Mesenteric fat pad (tissue), 1 donor: ENCODE data around the gene PTPRD. TPM values are rescaled to one million over a fixed set of nuclear protein-coding genes. Genes with fewer than 3 reads are reported as not detected.

Source experiments
- DNase-seq: peaks from one replicate; pipeline ENCODE4 v3.0.0-alpha.2; 2020; ENCODE audit warnings: low spot score
- total RNA-seq: library from RNA; stranded (reverse); fragmentation: NEBNext Ultra II Directional; extraction: Animal tissue kit (Norgen Biotek cat#: 25700); gene quantifications from one replicate; pipeline ENCODE4 v1.2.1, GENCODE V29; 2021
- donor health status: DM: yes; HTN: yes; CAD: no.

The PTPRD gene
- total RNA-seq, 1 donor from 2014 or later = 18.0 TPM

DNA sequence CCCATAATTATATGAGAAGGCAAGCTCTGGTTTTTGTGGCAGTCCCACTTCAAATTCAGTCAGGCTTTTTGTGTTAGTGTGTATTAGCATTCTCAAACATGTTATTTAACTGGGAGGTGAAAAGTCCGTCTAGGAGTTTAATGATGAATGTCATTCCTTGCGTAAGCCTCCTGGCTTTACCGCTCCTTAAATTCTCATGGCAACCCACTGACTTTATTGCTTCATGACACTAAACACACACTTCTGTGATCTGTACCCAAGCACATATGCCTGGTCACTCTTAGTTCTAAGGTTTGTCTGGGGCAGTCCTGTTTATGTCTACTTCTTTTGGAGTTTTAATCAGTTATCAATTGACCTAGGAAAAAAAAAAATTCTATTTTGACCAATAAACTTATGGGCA is 2135.4 kb downstream of the PTPRD start:
- DNase-seq = no peak

DNA sequence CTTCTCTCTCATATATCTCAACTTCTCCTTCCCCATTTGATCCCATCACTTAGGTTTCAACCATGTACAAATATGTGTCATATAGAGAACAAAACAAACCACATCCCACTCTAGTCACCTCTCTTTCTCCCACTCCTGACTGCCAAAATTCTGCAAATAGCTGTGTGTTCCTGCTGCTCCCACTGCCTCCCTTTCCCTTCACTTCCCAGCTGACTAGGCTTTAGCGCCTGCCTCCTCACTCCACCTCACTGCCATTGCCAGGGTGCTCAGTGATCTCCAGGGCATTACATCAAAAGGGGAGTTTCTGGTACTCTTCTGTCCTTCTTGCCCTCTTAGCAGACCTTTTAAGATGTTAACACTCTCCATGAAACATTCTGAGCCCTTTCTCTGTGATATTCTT is 2137.9 kb downstream of the PTPRD start:
- DNase-seq = no peak

DNA sequence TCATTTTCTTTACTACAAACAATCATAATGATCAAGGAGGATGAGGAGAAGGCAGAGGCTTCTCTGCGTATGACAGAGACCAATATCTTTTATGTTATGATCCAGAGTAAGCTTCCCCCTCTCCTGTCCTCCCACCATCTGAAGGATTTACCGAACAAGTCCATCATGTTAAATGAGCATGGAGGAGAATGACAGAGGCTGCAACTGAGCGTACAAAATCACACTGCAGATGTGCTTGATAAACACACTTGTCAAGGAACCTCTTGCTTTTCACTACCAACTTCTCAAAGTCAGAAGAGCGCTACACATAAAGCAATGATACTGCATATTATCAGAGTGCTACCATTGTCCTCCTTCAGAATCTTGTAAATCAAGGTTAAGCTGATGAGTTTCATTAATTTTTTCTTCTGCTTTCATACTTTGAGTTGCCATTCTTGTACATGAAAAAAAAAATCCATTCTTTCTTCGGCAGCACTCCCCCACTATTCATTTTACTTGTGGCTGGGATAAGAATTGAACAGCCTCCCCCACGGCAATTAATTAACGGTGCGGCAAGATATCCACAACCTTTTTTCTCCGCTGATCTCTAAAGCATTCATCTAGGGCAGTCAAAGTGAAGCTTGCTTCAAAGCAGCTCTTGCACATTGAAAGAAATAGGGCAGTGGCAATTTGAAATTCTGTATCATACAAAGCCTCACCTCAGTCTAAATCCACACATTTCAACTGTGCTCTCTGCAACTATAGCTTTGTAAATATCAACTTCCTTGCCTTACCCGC is 2139.4 kb downstream of the PTPRD start:
- DNase-seq = no peak

DNA sequence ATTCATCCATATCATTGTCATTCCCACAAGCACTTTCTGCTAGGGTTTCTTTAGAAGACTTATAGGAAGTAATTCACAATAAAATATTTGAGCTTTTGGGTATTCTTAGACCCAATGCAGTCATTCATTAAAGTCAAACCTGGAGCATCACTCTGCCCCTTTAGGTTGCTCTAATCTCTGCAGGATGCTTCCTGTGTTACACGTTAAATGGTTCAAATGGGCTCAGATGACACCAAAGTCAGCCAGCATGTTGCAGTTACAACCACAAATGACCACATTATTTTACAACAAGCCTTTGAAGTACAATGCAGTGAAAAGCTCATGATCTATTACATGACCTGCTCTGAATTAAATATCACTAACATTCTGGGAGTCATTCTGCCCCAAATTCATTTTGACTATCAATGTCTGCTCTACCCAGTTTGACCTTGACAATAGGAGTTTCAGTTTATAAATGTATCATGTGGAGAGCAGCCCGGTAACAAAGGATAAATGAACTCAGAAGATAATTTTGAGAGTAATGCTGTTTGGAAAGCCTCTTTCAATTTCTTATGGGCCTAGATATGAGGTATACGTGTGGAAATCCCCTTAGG is 2144.7 kb downstream of the PTPRD start:
- no peak for DNase-seq

DNA sequence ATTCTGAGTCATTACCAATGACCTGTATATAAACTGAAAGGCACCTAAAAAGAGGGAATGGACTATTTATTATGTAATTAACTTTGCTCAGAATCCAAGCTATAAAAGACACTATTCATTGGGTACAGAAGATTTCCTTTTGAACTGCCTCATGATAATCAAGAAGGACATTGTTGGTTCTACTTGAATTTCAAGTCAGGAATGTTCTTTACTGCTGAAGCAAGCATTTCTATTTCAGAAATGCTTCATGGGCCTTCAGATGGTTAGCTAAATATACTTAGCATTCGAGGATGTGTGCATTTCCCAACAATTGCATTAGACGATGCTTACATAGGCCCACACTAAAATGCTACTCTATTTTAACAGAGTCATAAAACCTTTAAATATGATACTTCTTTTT is 2155.0 kb downstream of the PTPRD start:
- DNase-seq = no peak

DNA sequence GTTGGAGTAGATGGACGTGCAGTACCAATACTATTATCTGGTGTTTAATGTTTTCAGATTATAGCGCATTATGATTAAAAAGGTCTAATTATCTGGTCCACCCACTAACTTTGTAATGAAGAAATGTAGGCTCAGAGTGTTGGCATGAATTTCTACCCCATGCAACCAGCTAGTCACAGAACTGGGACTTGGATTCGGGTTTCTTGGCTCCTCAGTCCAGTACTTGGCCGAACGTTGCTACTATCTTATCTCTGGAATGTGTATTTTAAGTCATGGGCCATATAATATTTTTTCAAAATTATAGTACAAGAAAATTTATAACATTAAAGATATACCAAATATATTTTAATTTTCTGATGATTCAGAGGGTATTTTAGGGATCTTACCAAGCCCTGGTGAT is 2155.7 kb downstream of the PTPRD start:
- DNase-seq = no peak

DNA sequence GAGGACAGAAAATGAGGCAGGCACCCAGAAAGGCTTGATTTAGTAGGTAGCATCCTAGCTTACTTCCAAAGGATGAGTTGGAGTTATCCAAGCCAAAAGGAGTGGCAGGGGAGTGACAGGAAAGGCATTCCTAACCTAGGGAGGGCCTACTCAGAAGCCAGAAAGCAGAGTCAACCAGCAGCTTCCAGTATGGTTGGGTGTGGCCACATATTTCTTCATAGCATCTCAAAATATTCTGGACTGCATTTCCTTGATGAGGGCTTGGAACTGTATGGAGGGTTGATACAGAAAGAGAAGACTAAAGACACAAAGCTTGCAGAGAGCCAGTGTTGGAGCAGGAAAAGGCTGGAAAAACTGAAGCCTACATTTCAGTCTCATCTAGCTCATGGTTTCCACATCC is 2156.5 kb downstream of the PTPRD start:
- DNase-seq = no peak

DNA sequence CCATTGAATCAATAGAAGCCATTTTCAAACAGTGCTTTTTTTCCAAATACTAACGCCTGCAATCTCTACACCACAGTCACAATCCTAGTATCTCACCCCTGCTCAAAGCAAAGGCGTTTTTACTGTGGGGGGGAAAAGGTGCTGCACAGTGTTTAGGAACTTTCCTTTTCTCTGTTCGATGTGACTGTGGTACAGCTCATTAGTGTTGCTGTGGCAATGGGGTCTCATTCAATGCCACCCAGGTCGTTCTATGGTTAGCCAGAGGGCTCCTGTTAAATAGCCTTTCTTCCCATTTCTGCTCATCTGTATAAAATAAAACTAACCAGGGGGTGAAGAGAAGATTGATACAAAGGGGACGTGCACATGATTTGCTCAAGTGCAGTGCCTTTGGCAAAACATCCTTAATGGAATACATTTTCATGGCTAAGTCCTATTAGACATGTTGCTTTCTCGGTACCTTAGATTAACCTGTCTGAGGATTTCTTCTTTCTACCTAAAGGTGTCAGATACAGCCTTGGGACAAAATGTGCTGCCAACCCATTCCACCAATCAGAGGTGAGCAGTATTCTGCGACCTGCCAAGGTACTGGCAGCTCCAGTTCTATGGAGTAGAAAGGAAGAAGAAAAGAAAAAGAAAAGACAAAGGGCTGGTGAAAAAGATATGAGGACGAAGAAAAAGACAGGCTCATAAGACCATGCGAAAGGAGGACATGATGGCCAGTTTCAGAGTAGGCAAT is 2161.8 kb downstream of the PTPRD start:
- no peak for DNase-seq

DNA sequence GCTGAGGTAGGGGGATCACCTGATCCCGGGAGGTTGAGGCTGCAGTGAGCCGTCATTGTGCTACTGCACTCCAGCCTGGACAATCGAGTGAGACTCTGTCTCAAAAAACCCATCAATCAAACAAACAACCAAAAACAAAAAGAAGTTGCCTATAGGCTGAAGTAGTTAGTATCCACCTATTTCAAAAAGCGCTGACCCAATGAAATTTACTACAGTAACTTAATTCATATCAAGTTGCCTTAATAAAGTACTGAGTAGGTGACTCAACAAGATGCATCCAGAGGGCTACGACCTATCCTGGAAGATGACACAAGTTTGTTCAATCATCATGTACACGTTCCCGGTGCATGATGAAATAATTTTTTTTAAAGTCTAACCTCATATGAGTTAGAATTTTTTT is 2164.6 kb downstream of the PTPRD start:
- DNase-seq = no peak

DNA sequence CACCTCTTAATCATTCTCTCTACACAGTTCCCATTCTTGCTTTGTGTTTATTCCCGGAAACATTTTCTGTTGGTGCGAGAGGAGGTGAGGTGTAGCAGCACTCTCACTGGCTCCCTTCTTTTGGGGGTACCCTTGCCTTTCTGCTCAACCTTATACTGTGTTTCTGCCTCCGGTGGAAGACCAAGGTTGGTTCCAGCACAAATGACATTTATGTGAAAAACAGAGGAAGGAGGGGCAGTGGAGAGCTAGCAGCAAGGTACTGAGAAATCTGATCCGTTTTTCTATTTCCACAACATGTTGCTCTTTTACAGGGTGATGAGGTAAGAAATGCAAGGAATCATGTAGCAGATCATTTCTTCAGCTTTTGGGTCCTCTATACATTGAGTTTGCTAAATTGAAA is 2165.2 kb downstream of the PTPRD start:
- no peak for DNase-seq

DNA sequence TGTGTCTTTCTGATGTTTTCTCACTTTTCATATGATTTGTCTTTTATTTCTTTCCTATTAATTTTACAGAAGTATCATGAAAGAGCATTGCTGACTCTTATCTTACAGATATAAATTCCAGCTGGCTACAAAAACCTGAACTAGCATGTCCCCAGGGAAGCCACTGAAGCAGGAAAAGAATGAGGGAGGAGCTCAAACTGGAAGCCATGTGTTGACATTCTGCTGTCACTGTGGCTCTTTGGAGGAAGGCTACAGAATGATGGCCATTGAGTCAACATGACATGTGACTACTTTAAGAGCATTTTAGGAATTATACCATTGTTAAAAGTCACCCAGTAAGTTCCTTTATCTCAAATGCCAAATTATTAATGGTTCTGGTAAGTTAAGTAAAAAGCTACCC is 2174.9 kb downstream of the PTPRD start:
- DNase-seq = no peak

DNA sequence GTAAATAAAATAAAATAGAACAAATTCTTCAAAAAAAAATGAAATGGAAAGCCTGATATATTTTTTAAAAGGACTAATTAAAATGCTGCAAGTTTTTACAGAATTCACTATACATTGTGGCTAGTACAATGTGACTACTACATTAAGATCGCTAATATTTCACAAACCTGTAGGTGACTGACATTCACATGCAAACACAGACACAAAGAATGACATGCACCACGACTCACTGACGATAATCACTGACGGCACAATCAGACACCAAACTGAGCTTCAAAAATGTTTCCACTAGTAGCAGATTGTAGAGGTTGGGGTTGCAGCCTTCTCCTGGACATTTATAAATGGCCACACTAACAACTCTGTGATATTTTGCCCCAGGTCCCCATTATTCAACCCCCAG is 2175.5 kb downstream of the PTPRD start:
- DNase-seq = no peak

DNA sequence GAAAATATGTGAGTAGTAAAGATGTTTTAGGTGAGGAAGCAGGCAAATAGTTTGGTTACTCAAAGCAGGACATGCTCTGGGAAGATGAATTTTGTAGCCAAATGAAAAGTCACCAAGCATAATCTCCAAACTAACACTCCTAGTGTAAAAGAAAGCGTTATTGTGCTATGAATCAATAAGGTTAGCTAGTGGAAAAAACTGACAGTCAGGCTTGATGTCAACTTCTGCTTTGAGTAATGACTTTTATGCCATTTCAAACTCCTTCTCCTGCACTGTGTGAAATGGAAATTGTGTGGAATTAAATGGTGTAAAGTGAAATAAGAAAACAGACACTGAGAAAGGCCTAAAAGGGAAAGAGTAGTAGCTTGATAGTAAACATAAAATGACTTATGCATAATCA is 2176.0 kb downstream of the PTPRD start:
- no peak for DNase-seq

DNA sequence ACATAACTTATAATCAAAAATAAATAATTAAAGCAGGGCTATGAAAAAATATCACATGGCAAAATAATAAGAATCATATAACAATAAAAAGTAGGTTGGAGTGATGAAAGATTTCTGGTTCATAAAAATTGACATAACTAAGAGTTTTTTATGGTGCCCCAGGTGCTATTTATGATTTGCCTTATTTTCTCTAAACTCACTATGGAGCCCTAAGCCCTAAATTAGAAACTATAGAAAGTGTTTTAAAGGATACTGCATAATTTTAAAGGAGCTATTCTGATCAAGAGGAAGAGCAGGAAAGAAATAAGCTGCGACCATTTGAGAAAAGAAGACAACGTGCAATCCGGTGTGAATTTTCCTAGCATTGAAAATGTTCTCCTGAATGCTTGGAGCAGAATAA is 2178.2 kb downstream of the PTPRD start:
- no peak for DNase-seq

DNA sequence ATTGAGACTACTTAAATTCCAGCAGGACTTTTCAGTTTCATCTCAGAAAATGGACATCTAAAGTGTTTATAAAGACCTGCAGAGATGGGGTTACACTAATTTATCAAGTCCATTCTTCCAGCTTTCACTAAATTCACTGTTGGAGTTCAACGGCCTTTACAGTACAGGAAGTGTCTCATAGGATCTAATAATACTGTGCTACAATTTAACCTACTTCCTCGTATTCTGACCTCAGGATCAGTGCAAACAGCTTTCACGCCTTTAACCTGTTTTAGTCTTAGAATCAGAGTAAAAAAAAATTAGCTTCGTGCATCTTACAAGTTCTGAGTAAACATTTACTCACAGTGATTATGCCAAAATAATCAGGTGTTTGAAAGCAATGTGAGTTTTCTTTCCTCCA is 2180.6 kb downstream of the PTPRD start:
- no peak for DNase-seq

DNA sequence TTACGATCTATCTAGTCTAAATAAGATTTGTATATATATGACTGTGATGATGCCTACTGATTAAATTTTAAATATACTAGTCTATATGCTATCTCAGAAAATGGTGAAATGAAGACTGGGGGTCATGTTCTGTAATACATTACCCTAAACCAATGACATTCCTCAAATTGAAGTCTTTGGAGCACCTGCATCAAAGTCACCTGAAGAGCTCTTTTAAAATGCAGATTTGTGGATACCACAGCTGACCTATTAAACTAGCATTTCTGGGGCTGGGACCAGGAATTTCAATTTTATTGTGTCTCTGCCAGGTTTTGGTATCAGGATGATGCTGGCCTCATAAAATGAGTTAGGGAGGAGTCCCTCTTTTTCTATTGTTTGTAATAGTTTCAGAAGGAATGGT is 2181.3 kb downstream of the PTPRD start:
- no peak for DNase-seq

DNA sequence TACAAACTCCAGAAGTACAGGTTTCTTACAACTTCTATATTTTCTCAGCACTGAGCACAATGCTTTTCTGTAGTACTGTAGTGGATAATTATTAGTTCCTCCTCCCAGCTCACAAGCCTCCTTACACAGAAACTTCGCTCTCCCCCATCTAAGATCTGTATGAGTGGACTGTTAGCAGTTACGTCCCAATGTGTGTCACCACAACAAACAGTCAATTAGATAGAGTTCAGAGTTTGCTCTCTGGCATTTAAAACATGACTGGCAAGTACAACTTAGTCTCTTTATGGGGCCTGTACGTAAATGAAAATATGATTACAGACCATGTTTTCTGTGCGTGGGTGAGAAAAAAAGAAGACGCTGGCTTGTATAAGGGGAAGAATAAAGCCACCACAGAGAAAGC is 2181.9 kb downstream of the PTPRD start:
- DNase-seq = no peak

DNA sequence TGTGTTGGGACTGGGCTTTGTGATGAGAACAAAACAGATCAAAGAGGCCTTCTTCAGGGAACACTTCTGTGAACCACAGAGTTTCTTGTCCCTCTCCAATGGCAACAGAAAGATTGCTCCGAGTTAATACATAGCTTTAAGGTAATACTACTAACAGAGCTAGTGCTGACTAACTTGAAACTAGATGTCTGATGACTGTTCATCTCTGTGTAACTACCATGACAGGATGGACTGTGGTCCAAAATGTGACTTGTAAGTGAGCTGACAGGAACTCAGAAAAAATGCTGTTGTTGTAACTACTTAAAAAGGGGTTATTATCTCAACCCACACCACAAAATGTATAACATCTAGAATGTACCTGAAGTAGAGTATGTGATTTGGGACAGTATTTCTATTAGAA is 2183.0 kb downstream of the PTPRD start:
- DNase-seq = no peak

DNA sequence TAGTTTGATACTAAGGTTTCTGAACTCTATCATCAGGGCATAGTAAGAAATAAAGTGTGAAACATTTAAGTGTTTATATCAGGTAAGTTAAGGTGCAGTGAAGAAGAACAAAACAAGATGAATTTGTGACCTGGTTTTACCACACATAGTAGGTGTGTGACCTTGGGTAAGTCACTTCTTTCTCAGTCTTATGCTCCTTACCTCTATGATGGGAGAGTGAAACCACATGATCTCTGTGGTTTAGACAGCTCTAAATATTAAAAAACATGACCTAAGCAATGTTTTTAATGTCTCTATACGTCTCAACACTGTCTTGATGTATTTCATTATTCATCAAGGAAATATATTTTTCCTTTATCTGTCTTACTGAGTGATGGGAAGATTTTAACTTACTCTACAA is 2183.6 kb downstream of the PTPRD start:
- DNase-seq = no peak

DNA sequence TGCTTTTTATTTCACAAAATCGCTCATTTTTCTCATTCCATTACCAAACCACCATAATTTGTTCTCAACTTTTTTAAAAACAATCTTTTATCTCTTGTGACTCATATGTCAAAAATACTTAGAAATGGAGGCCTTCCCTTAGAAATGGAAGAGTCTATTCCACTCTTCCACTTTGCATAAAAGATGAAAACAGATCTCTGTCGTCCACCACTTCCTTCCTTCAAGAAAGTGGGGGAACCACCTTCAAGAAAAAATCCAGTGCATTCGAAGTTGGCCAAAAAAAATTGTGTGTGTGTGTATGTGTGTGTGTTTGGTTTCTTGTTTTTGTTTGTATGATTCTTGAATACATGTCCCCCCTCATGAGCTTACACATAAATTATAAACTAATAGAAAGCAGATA is 2184.4 kb downstream of the PTPRD start:
- DNase-seq = no peak

DNA sequence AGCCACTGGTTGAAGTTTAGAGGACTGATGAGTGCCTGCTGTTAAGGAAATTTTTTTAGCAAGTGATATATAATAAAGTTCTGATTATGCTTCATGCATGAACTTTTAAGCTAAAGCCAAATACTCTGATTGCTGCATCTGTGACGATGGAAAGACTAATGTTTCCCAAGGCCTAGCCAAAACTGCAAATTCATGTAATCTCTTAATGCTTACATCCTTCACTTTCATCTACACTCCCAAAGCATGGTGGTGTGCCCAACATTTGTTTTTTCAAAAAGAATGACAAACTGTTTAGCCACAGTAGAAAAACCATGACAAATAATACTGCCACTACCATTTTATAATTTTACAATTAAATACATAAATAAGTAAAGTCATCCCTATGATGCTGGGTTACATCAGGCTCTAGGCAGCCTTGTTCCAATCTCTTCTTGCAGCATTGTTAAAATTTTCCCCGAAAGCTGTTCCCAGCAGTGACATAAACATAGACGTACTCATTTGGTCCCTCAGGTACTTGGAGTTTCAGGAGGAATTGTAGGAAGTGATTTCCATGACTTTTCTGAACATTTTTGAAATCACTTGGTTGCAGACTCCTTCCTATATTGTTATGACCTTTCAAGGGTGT is 2187.9 kb downstream of the PTPRD start:
- no peak for DNase-seq

DNA sequence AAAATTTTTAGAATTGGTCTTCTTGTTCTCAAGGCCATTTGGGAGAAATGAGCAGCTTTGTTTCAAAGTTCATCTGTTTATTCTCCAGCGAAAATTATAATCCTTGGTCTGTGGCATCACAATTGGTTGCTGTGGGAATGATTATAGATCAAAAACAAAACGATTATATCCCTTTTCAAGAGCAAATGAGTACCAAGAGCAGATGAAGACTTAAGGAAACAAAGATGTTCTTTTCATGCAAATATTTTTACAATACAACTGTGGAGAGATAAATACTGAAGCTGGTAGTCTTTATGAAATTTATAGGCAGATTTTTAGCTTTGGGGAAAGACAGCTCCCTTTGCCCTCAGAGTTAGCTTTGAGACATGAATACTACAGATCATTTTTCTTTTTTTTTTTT is 2192.4 kb downstream of the PTPRD start:
- DNase-seq = no peak
